GM12872 (cell line): ENCODE results near the gene KIAA0825.

Experiments
- TF ChIP-seq, protein P1 (sequence below): IDR thresholded peaks from 3 replicates; pipeline ENCODE4 v1.5.1; 2011; ENCODE audit warnings: low read depth, mild to moderate bottlenecking, low read length, moderate library complexity; ENCODE audit not compliant: insufficient read depth

KIAA0825 gene

DNA sequence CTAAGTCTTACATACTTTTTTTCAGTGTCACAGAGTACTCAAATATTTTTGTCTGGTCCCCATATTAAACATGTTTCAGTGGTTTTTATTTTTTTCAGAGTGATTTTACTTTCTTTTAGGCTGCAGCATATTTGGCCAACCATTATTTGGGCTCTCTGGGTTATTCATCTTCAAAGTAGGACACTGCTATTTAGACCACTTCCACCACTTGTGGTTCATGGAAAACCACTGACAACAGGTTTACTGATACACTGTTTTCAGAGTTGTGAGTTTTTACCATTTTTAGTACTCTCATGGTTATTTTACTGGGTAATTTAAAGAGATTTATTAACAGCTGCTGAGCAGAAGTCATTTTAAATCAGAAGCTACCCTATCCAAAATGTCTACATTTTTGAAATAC lies 437.6 kb downstream of the KIAA0825 start:
- TF ChIP-seq, protein P1, sequence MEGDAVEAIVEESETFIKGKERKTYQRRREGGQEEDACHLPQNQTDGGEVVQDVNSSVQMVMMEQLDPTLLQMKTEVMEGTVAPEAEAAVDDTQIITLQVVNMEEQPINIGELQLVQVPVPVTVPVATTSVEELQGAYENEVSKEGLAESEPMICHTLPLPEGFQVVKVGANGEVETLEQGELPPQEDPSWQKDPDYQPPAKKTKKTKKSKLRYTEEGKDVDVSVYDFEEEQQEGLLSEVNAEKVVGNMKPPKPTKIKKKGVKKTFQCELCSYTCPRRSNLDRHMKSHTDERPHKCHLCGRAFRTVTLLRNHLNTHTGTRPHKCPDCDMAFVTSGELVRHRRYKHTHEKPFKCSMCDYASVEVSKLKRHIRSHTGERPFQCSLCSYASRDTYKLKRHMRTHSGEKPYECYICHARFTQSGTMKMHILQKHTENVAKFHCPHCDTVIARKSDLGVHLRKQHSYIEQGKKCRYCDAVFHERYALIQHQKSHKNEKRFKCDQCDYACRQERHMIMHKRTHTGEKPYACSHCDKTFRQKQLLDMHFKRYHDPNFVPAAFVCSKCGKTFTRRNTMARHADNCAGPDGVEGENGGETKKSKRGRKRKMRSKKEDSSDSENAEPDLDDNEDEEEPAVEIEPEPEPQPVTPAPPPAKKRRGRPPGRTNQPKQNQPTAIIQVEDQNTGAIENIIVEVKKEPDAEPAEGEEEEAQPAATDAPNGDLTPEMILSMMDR, result no peak

DNA sequence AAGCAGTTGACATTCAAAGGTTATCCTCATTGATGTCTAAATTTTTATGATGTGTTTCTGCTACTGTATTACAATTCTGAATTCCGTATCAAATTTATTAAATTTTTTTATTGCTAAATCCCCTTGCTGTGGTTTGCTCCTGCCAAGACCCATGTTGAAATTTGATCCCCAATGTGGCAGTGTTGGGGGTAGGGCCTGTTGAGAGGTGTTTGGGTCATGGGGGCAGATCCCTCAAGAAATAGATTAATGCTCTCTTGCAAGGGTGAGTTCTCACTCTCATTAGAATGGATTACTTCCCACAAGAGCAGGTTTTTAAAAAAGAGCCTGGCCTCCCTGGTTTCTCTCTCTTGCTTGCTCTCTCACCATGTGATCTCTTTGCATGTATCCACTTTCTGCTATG lies 442.5 kb downstream of the KIAA0825 start:
- TF ChIP-seq, protein P1, result no peak

GRCh38 chr5:94174748-94175411 lies 443.5 kb downstream of the KIAA0825 start:
- TF ChIP-seq, protein P1, result no peak

- TF ChIP-seq, protein P1, result no peak
Observed at GRCh38 chr5:94173100-94173499, 445.3 kb downstream of the KIAA0825 start.

DNA sequence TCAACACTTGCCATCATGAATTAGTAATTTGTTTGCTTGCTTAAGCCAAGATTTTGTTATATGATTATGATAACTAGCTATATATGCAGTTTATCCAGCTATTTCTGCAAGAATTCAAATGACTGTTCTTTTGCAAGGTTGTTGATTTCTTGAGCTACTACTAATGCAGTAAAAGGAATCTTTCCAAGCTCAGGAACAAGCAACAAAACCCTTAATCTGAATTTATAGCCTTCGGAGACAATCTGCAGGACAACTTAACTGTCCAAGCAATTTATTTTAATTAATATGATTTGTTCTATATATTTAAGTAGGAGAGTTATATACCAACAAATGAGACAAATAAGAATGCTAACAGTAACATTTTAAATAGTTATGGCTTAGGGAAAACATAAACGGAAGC lies 450.3 kb downstream of the KIAA0825 start:
- TF ChIP-seq, protein P1, result no peak

GRCh38 chr5:94161801-94162200 lies 456.6 kb downstream of the KIAA0825 start:
- TF ChIP-seq, protein P1, result no peak

DNA sequence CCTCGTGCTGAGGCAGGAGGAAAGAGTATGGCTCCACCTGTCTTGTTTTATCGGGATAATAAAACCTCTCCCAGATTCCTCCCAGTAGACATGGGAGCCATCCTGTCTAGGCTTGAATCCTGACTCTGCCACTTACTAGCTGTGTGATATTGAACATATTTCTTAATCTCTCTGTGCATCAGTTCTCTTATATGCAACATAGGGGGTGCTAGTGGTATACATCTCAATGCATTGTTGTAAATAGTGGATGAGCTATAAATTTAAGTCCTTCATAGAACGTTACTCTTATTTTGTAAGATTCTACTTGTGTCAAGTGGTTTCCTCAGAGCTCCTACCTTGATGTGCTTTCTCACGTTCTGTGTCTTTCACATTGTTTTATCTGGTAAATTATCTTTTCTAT lies 459.3 kb downstream of the KIAA0825 start:
- TF ChIP-seq, protein P1, result 0 out of 3 replicates have a peak, but pooled peaks have one; percentile 8
